ENCODE data around the gene DSCAM.

The DSCAM gene

GRCh38 chr21:40015818-40016217 is 831.1 kb downstream of the DSCAM start:
- DNase-seq, result no peak

GRCh38 chr21:40014394-40014793 is 832.6 kb downstream of the DSCAM start:
- no peak for DNase-seq

DNA sequence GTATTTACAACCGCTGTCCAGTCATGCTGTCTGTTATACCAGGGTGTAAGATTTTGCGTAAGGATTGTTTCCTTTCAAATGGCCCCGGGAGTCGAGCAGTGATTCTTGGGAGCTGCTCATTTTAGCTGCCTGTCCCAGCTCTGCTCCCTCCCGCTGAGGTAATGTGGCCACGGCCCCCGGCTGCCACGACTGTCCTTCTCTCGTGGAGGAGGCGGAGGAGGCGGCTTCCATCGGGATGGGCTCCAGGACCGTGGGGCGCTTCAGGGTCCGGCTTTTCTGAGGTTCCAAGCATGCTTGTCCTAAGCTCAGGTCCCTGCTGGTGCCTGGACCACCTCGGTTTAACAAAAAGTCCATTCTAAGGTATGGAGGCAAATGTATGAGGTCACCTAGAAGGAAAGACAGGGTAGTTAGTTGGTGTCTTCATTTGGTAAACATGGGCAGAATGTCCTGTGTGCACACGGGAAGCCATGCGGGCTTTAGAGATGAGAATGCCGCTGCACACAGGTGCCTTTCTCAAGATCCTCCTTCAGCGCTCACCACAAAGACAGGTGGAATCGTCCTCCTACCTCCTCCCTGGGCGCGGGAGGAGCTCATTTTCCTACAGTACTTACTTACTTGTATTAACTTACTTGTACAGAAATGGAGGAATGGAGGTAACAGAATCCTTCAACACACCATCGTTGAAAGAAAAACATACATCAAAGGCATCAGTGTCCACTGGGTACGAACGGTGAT is 833.8 kb downstream of the DSCAM start:
- no peak for DNase-seq

GRCh38 chr21:40011371-40011770 is 835.6 kb downstream of the DSCAM start:
- DNase-seq, result no peak

GRCh38 chr21:40002978-40003377 is 844.0 kb downstream of the DSCAM start:
- no peak for DNase-seq

- no peak for DNase-seq
These were observed 862.5 kb downstream of the DSCAM start for GRCh38 chr21:39984286-39984991.

GRCh38 chr21:39980241-39980820 is 866.6 kb downstream of the DSCAM start:
- DNase-seq, result no peak

- no peak for DNase-seq
These were observed 867.6 kb downstream of the DSCAM start for GRCh38 chr21:39979321-39979720.

DNA sequence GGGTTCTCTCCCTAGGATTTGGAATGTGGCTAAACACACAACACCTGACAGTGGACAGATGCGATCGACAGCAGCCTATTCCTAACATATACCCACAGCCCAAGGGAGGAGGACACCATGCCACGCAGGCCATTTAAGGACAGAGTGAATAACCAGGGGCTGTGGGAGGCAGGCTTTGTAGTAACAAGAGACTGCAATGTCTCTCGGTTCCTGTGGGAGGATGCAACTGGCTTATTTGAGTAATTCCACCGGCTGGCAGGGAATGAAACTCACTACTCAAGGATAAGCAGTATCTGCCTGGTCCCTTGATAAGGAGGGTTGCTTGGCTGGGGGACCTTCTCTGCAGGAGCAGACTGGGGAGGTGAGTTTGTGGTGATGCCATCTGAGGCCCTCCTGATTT is 870.2 kb downstream of the DSCAM start:
- no peak for DNase-seq

DNA sequence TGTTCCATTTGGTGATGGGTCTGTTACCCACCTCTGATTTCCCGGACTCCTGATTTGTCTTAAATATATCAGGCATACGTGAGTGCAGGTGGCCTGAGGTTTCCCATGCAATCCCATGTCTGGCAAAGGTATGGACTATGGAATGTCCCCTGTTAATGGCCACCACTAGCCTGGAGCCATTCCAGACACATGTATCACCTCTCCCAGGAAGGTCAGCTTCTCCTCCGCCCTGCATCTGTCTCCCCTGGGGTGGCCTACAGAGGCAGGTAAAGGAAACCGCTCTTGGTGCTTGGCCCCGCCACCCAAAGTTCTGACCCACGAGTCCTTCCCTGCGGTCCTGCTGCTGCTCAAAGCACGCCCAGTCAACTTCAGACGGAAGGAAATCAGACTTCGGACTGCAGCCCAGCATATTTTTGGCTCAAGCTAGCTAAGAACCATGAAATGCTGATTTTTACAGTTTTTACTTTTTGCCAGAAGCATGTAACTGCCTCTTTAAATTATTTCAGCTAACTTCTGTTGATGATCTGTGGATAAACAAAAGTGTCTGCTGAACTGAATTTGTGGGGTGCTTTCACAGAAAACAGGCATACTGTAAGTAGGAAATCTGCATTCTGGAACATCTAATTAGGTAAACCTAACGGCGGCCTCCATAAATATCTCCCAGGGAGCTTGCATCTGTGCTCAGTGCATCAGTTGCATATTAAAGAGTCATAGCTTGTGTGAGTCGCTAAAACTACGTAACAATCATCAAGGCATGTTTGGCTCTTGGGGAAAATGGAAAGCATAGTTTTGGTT is 873.8 kb downstream of the DSCAM start:
- DNase-seq, result no peak

DNA sequence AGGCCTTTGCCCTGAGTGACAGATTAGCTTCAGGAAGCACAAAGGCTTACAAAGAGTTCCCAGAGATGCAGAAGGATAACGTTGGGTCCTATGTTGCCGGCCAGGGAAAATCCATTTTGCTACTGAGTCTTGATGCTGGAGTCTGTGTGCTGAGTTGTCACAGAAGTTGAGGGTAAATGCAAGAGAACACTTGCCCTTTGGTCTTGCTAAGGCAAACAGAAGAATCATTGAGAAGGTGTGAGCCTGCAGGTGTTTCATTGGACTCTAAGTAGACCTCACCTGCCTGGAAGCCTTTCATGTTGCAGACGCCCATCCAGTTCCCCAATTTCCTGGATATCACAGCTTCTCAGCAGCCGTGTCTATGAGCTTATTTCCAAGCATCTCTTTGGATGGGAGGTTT is 874.5 kb downstream of the DSCAM start:
- no peak for DNase-seq

DNA sequence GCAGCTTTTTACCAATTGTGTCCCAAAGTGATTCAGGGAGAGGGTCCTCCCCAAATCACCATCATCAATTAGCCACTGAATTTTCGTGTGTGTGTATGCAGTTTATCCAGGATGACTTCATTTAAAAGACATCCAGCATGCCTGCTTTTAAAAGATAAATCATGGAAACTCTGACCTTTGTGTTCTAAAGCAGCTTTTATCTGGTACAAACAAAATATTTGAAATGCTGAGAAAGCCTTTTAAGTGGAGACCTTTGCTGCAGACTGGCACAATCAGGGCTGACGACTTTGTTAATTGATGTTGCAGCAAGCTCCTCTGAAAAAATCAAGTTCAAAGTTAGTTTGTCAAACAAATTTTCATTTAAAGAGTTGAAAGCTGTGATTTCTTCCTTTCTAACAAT is 875.0 kb downstream of the DSCAM start:
- no peak for DNase-seq

GRCh38 chr21:39969691-39970364 is 877.1 kb downstream of the DSCAM start:
- no peak for DNase-seq

- no peak for DNase-seq
These were observed 878.9 kb downstream of the DSCAM start for GRCh38 chr21:39968010-39968409.

DNA sequence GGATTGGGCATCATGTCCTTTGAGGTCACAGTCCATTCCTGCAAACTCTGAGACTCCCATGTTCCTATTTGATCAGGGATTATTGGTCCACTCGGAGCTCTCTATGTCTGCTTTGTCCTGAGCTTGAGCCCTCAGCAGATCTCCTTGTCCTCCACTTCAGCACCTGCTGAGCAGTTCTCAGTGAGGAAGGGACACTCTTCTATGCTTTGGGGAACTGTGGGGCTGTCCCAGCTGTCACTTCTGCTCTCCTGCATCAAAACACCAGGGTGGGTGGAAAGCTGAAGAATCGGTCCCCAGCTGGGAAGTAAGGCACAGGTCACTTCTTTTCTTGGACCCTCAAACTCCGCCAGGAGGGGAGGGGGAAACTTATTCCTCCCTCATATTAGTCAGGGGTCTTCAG is 880.2 kb downstream of the DSCAM start:
- no peak for DNase-seq

- no peak for DNase-seq
These were observed 881.9 kb downstream of the DSCAM start for GRCh38 chr21:39965026-39965425.

DNA sequence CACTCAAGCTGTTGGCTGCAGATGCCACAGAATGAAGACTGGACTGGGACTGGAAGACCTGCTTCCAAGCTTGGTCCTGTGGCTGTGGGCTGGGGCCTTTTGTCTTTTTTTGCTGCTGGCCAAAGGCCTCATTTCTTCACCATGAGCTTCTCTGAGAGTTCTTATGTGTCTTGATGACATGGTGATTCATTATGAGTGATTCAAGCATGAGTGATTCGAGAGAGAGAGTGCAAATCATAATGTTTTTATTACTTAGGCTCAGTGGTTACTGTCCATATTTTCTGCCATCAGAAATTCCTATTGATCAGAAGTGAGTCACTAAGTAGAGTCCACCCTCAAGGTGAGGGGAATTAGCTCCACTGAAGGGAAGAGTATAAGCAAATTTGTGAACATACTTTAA is 885.7 kb downstream of the DSCAM start:
- DNase-seq, result no peak
